NCI-H2227 treated with DMSO at 0.1 percent for 48 hours (cell line): ENCODE data around the gene MFGE8.

Source experiments
- DNase-seq: peaks from one replicate; lab custom pipeline; 2025; lab: John Stamatoyannopoulos, UW

The MFGE8 gene

GRCh38 chr15:88874275-88874674 lies 38.9 kb downstream of the MFGE8 start:
- no peak for DNase-seq

- DNase-seq = no peak
Observed at GRCh38 chr15:88873786-88874185, 39.4 kb downstream of the MFGE8 start.

- no peak for DNase-seq
Observed at GRCh38 chr15:88872706-88873105, 40.5 kb downstream of the MFGE8 start.

- no peak for DNase-seq
Observed at GRCh38 chr15:88872106-88872505, 41.1 kb downstream of the MFGE8 start.

GRCh38 chr15:88871313-88871712 lies 41.9 kb downstream of the MFGE8 start:
- no peak for DNase-seq

- DNase-seq = no peak
Observed at GRCh38 chr15:88866295-88866881, 46.8 kb downstream of the MFGE8 start.

- no peak for DNase-seq
Observed at GRCh38 chr15:88865498-88866099, 47.6 kb downstream of the MFGE8 start.

GRCh38 chr15:88864861-88865497 lies 48.2 kb downstream of the MFGE8 start:
- DNase-seq = no peak

GRCh38 chr15:88863412-88863811 lies 49.8 kb downstream of the MFGE8 start:
- no peak for DNase-seq

GRCh38 chr15:88860212-88860611 lies 53.0 kb downstream of the MFGE8 start:
- no peak for DNase-seq

- DNase-seq = no peak
Observed at GRCh38 chr15:88859550-88859949, 53.6 kb downstream of the MFGE8 start.

- no peak for DNase-seq
Observed at GRCh38 chr15:88858934-88859333, 54.2 kb downstream of the MFGE8 start.

- DNase-seq = no peak
Observed at GRCh38 chr15:88852476-88852875, 60.7 kb downstream of the MFGE8 start.

- no peak for DNase-seq
Observed at GRCh38 chr15:88849376-88850072, 63.7 kb downstream of the MFGE8 start.
